AG20443 (cell line): ENCODE measurements around the gene GNAO1.

ENCODE experiments used
- DNase-seq: peaks from one replicate; pipeline ENCODE4 v3.0.0; 2012; ENCODE audit warnings: low spot score, mixed read lengths

GNAO1 gene

DNA sequence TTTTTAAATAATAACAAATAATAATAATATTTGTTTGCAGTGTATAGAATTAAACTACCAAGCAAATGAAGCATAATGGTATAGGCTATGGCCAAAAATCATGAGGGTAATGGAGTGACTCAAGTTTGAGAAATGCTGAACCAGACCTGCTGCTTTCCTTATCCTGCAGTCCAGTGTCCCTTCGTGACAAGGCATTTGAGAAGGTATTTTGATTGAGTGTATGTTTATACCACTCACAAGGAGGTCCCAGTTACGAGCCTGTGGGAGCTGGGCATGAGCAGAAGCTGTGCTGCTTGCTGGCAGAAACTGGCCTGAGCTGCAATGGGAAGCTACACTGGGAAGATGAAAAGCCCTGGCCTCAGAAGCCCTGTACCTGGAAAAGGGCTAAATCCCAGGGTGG lies 50.3 kb downstream of the GNAO1 start:
- DNase-seq: no peak

DNA sequence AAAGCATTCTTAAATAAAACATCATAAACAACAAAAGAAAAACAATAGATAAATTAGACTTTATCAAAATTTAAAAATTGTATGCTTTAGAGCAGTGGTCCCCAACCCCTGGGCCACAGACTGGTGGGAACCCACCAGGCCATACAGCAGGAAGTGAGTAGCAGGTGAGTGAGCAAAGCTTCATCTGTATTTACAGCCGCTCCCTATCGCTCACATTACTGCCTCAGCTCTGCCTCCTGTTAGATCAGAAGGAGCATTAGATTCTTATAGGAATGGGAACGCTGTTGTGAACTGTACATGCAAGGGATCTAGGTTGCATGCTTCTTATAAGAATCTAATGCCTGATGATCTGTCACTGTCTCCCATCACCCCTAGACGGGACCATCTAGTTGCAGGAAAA lies 51.5 kb downstream of the GNAO1 start:
- no peak for DNase-seq

DNA sequence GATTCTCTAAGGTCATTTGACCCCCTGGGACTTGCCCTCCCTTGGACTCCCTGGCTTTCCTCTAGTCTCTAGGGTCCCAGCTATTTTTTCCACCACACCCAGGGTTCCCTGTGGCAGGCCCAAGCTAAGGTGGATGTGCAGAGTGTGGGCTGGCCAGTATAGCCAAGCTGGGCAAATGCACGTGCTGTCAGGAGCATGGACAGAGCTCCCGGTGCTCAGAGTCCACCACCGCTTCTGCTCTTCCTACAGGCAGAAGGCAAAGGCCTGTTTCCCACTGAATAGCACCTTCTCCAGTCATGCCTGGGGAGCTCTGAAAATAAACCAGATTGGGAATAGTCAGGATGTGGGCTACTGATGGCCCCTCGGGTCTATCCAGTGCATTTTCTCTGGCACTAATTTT lies 53.3 kb downstream of the GNAO1 start:
- no peak for DNase-seq

DNA sequence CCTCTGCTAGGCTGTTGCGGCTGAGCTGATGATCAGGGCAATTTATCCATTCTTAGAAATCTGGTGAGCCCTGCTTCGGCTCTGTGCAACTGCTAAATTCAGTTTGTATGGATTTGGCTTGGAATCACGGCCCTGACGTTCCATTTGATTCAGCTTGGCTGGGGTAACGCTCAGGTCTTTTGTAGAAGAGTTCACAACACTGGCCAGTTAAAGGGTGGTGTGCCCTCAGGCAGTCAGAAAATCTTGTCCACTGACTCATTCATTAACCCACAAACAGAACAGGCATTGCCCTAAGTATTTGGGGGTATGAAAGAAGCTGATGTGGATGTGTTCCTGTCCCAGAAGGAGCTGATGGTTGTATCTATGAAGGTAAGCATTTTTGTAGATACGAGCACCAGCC lies 53.9 kb downstream of the GNAO1 start:
- peak; percentile 43 for DNase-seq

DNA sequence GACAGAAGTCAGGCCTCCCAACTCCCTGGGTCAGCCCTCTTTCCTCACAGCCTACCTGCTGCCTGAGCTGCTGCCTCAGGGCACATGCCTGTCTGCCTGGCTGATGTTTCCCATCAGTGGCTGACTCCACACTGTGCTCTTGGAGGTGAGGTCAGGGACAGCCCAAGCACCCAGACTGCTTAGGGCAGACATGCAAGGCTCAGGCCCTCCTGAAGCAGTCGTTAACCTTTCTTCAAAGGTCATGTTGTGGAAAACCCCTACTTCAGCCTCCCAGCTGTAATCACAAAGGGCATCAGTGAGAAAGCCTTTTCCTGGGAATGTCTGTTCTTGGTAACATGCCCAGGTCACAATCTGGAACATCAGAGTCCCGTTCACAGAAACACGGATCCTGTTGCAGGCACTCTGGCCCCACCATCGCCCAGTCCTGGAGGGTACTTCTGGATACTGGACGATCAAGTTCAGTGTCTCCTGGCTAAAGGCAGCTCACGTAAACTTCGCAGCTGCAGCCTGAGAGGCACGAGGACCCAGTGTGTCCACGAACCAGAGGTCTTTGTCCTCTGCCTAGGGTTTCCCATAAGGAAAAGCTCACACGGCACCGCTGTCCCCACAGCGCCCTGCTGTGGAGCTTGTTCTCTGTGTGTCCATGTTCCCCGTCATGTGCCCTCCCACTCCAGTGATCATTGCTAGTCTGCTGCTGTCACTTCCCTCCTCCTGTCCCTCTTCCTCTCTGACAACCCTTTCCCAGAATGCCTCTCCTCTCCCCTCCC lies 54.9 kb downstream of the GNAO1 start:
- no peak for DNase-seq

DNA sequence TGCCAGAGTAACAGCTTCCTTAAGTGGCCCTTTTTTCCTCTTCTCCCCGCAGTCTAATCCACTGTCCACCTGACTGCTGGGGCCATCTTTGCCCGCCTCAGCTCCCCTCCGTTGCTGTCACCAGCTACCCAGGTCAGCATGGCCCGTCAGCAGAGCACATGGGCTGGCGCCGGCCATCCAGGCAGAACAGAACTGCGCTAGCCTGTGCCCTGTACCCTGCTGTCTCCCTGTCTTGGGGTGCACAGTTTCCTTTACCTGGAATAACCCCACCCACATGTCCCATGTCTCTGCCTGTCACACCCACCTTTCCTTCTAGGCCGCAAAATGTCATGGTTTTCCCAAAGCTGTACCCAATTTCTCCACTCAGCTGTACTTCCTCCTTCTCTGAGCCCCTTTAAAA lies 55.7 kb downstream of the GNAO1 start:
- no peak for DNase-seq

DNA sequence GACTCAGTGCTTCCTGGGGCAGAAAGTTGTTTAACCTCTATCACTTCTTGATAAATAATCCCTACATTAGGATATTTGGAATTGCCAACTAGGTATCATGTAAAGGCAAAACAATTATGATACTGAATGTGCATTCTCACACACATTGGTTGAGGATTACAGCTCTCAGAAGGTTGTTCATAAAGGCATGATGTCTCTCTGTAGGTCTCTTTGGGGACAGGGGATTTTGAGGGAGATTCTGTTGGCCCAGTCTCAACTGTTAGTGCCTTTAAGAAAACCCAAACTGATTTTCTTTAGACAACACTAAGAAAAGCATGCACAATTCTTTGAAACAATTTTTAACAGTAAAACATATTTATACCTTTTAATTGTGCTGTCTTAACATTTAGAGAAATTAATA lies 56.5 kb downstream of the GNAO1 start:
- no peak for DNase-seq

DNA sequence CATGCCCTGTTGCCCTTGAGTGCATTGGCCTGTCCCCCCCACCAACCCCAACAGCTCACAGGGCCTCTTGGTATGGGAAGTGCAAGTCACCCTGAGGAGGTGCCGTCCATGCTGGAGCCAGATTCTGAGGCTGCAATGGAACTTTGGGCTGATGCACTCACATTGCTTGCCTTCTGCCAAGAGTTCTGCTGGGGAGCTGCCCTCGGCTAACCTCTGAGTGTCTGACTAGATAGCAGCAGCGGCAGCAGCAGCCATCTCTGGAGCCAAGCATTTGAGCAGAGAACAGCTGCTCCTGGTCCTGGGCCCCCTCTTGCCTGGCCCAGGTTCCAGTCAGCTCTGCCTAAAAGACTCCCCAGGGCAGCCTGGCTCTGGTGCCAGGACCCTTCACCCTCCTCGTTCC lies 61.5 kb downstream of the GNAO1 start:
- peak; percentile 60 for DNase-seq

DNA sequence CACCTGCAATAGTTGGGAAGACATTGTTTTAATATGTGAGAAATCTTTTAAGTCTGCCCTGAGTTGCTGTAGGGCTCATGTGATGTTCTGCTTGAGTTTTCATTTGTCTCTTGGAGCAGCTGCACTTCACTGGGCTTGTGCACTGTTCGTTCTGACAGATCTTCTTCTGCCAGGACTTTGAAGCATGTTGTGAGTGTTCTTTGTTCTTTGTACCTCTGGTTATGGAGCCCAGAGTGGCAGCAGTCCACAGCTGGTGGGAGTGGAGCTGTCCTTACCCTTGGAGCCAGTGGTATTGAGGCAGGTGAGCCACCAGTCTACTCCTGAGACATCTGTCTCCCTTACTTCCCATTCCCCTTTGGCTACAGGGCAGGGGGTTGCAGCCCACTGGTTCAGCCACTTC lies 64.6 kb downstream of the GNAO1 start:
- no peak for DNase-seq

DNA sequence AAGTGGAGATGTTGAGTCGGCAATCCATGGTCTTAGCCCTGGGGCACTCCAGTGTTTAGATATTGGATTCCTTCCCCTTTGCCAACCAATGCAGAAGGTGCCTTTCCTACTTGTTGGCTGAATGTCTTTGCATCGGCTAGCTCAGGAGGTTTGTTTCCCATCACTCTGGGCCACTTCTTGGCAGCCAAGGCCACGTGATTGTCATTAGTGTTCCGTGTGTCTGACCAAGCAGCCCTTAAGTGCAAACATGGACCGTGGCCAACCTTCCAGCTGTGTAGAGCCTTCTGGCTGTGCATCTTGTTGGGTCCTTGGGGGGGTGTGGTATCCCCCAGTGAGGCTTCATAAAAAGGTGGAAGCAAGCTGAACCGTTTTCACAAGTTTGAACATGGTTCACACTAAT lies 66.0 kb downstream of the GNAO1 start:
- no peak for DNase-seq

DNA sequence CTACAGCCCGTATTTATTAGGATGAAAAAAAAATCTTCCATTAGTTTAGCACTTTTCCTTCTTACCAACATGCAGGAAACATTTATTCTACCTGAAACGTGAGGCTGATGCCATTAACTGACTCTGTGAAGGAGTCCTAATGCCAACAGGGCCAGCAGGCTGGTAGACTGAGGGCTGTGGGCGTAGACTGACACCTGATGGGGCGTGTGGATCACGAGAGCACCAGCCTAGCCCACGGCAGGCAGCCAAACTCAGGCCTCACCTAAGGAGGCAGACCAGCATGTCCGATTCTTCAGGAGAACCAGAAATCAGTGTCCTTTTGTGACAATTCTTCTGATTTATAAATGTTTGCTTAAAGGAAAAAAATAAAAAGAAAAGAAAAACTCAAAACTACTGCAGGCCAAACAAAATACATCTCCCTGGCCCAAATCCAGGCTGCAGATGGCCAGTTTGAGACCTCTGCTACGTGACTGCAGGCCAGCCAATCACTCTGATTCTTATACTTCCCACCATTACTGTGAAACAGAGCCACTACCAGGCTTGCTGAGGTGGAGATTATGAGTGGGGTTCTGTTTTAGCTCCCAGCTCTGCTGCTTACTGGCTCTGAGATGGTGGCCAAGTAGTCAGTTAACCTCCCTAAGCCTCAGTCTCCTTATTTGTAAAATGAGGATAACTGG lies 66.5 kb downstream of the GNAO1 start:
- DNase-seq: no peak

DNA sequence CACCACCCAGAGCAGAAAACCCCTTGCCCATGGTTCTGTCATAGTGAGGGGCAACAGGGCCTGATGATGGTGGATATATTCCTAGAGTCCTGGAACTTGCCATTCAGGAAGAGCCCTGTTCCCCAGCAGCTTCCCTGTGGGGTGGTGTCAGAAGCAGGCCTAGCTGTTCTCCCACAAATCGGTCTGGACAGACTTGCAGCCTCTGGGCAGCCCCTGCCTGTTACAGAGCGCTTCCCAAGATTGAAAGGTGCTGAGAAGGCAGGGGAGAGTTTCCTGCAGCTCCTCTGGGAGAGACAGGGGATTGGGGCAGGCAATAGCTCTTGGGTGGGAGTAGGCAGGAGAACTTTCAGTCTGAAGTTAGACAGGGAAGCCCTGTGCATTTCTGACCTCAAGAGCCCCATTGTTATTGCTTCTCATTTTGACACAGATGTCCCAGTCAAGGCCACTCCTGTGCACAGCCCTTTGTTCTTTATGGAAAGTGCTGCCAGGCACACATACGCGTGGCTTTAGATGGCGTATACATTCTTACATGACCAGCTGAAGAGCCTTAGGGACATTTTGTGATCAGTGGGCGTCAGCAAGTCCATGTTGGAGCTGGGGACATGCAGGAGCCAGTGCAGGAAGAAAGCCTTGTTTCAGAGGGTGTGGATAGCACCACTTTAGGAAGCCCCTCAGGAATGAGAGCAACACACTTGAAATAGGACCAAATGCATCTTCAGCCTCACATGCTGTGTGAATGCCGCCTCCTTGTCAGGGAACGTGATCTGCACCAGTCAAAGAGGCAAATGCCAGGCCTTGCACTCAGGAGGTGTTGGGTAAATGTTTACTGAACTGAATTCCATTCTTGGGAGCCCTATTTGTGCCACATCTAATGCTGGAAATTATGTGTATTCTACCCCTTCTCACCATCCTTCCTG lies 67.5 kb downstream of the GNAO1 start:
- DNase-seq: no peak

DNA sequence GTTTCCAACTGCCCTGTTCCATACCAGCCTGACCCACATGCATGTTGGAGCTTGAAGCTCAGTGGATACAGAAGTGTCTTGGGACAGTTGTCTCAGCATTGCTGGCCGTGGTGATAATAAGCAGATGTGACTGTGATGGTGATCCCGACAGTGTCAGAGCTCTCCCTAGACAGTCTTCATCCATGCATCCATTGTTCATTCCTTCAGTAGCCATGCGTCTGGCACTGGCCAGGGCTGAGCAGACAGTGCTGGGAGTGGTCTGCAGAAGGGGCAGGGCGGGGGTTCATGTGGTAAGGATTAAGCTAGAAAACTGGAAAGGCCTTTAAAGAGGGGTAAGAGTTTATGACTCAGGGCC lies 68.1 kb downstream of the GNAO1 start:
- DNase-seq: no peak

DNA sequence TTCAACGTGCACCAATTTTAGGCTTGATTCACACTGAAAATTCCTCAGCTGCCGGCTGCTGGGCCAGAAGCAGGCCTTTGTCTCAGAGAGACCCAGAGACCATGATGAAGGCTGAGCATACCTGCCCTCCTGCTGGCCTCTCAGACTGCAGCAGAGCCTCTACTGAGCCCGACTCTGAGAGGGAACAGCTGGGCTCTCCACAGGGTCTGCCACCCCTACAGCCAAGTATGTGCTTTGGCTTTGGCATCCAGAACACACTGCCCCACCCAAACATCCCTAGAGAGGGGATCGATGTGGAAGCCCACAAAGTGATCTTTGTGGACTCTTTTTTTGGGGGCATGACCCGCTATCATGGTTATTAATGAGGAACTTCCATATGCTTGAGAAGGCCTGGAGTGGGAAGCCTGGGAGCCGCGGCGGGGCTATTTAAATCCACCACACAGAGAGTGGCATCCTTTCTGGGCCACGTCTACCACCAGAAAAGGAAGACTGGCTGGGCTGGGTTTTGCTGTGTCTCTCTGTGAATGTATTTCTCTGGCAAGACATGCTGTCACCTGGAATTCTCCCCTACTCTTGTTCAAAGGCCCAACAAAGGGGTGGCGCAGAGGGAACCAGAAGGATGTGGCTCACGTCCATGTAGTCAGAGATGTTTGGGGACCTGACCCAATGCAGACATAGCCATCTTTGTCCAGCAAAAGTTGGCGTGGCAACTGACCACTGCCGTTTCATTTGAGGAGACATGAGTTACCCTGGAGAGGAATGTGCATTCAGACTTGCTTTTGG lies 69.3 kb downstream of the GNAO1 start:
- no peak for DNase-seq

DNA sequence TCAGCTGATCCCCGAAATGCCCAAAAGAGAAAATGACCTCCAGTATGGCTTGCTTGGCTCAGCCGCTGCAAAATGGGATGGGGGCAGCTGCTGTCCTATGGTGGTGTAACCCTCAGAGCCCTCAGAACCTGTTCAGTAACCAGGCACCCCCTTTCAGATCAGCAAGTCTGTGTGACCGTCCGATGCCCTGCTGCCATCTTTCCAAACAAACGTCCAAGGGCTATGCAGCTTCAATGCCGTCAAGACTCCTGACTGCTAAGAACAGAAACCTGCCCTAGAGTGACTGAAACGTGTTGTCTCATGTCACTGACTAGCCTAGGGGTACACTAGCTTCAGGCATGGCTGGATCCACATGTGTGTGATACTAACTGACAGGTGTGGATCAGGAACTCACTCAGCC lies 70.4 kb downstream of the GNAO1 start:
- no peak for DNase-seq

DNA sequence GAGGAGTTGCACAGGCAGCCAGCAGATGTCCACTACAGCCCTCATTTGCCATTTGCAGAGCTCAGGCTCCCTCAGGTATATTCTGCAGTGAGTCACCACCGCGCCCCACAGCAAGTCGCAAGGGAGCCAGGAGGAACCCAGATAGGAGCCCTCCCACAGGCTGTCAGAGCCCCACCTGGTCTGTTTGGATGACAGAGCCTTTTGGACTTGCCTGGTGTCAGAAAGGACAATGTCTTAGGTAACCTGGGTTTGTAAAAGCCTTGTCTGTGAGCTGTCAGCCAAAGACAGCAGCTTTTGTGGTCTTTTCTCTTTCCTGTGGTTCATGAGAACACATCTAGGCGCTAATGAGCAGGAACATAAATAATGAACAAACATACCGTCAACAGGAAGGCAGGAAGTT lies 70.9 kb downstream of the GNAO1 start:
- no peak for DNase-seq

DNA sequence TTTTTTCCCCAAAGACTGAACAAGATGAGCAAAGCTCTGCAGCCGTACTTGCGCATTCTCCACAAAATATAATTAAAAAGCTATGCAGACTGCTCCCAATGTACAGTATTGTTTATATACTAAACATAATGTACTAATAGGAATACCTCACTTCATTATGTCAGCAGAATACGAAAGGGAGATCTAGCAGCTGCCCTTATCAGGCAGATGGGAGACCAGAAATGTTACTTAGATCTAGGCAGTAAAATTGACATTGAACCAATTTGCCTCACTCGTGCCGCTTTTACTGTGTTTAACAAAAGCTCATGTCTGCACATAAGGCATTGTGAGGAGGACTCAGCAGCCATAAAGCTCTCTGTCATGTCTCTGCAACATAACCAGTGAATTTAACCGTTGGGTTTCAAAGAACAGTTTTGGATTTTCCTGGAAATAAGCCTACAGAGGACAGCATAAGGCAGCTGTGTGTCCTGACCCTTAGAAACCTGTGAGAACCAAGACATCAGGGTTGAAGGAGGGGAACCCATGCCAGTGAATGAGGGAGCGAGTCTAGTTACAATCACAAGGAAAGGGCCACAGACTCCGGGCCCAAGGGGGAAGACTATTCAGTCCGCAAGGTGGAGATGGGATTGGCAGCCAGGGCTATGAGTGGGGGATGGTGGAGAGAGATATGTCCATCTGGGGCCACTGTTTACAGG lies 71.4 kb downstream of the GNAO1 start:
- no peak for DNase-seq

DNA sequence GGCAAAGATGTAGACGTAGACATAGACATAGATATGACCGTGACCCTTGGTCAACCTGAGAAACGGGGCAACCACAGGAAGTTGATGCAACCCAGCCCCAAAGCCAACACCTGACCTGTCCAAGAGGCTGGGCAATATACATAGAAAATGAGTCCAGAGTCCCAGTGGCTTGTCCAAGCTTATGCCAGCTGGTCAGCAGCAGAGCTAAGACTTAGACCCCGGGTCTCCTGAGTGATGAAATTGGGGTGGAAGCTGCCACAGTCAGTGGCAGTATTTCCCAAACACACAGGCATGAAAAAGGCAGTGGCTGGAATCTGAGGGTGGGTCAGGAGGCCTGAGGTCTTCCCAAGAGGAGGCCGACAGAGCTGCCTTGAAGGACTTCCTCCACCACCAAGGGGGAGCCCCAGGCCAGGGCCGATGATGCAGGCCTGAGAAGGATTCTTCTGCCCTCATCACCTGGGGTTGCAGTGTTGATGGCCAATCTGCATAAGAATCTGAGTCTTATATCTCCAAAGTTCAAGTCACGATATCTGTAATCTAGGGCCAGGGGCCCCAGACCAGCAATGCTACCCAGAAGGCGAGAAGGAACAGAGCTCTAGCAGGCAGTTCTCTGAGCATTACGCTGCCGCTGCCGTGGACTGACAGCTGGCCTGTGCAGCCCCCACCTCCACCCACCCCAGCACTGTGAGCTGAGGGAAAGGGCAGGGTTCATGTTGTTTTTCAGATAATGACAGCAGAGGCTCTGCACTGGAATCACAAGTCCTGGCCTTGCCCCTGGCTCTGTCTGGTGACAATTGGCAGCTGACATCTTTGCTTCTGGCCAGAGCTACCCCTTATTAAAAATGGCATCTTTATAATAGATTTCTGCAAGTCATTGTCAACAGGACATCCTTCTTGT lies 72.7 kb downstream of the GNAO1 start:
- no peak for DNase-seq

DNA sequence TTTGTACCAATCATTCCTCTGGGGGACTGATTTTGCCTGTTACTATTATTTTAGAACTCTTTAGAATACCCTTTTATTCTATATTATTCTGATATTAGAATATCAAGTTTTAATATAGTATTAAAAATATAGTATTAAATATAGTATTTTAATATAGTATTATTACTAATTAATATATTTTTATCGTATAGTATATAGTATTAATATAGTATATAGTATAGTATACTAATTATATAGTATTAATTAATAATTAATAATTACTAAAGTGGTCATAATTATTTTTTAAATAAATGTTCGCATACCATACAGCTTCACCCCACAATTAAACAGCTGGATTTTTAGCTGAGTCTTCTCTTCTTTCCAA lies 73.3 kb downstream of the GNAO1 start:
- no peak for DNase-seq

DNA sequence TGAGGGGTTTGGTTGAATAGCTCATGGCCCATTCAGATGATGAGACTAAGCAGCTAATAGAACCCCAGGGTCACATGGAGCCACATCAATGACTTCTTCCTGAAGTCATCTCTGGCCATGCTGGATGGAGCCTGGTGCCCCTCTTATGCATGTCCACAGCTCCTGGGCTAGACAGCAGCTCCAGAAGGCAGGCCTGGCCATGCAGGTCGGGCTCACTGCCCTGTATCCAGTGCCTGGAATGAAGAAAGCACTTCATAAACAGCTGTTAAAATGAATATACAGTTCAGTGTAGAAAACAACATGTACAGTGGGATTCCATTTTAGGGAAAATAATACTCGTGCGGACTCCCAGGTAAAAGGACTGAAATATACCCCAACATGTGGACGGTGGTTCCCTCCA lies 73.9 kb downstream of the GNAO1 start:
- no peak for DNase-seq

DNA sequence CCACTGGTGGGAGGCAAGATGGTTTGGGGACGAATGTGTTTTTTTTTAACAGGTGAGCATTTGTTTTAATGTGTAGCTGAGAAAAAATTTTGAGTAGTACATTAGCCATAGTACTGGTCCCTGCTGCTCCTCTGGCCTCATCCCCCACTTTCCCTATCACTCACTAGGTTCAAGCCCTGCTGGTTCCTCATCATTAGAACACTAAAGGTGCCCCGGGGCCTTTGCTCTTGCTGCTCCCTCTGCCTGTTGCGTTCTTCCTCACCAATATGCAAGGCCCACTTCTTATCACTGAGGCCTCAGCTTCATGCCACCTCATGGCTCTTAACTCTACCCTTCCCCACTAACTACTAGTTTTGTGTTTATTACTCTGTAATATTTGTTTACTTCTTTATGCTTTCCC lies 74.5 kb downstream of the GNAO1 start:
- no peak for DNase-seq
